ENCODE data around the gene ATP9A.

The ATP9A gene

DNA sequence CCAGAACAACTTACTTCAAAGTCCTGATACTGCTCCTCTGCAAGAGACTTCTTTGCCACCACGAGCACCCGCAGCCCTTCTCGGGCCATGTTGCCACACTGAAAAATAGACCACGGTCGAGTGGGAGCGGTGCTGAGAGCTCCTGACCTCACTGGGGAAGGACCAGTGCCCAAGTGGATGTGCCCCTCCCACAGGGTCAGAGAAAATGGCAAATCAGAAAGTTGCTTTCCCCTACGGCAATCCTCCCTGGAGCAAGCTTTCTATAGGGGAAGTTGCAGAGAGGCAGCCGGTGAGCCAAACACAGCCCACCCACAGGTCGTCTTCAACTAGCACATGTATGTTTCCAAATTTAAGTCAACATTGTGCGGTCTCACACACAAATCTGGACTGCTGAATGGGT, 140.6 kb downstream of the ATP9A start:
- Histone ChIP-seq H3K4me3 (no peak overlapping the region), H3K9me3 (ENCODE audit: low read depth, low read length) (no peaks in the 10 kb centered on the region), H3K27ac (no peak overlapping the region), H3K9ac (ENCODE audit: insufficient read length) (no peak overlapping the region), H3K36me3 (ENCODE audit: insufficient read depth, low read length) (no peaks in the 10 kb centered on the region)
- TF ChIP-seq EZH2 (IDR thresholded peaks at IDR 0.05) (no peak), FOXP2 (optimal IDR thresholded peaks at IDR 0.05; ENCODE audit: control extremely low read depth, extremely low read length, insufficient read depth) (no peak), POLR2AphosphoS5 (IDR thresholded peaks at IDR 0.05; ENCODE audit: borderline replicate concordance, low read depth, low read length) (no peak)
- no peak for DNase-seq (ENCODE audit: low read depth, low spot score)

DNA sequence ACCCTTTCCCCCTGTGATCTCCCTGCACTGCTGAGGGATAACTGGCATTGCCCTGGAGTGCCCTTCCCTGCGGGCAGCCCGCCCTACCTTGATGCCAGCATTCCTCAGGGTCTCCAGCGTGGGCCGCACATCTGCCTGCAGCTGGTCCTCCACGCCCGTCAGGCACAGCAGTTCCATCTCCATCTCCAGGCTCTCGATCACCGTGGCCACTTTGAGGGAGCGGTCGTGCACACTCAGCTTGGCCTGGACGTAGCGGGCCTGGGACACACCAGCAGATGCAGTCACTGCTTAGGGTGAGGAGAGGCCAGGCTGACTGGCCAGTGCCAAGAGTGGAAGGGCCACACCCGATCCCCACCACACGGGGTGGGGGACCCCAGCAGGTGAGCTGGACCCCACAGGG, 143.1 kb downstream of the ATP9A start:
- no peak for DNase-seq (ENCODE audit: low read depth, low spot score)
- Histone ChIP-seq H3K36me3 (ENCODE audit: insufficient read depth, low read length) (no peaks in the 10 kb centered on the region), H3K9ac (ENCODE audit: insufficient read length) (no peak overlapping the region), H3K4me3 (no peak overlapping the region), H3K27ac (no peak overlapping the region), H3K9me3 (ENCODE audit: low read depth, low read length) (no peaks in the 10 kb centered on the region)
- TF ChIP-seq POLR2AphosphoS5 (IDR thresholded peaks at IDR 0.05; ENCODE audit: borderline replicate concordance, low read depth, low read length) (no peak), EZH2 (IDR thresholded peaks at IDR 0.05) (no peak)

GRCh38 chr20:51624157-51624731, 143.9 kb downstream of the ATP9A start:
- DNase-seq (ENCODE audit: low read depth, low spot score) = no peak
- Histone ChIP-seq H3K36me3 (ENCODE audit: insufficient read depth, low read length) (no peaks in the 10 kb centered on the region), H3K9me3 (ENCODE audit: low read depth, low read length) (no peaks in the 10 kb centered on the region), H3K27ac (no peak overlapping the region), H3K9ac (ENCODE audit: insufficient read length) (no peak overlapping the region), H3K4me3 (no peak overlapping the region)
- no peak for TF ChIP-seq EZH2 (IDR thresholded peaks at IDR 0.05)
- TF ChIP-seq POLR2AphosphoS5 (IDR thresholded peaks at IDR 0.05; ENCODE audit: borderline replicate concordance, low read depth, low read length) = no peak
- TF ChIP-seq FOXP2 (optimal IDR thresholded peaks at IDR 0.05; ENCODE audit: control extremely low read depth, extremely low read length, insufficient read depth) = no peak

- H3K27ac ChIP-seq = no peak overlapping the region
- no peaks in the 10 kb centered on the region for H3K36me3 ChIP-seq (ENCODE audit: insufficient read depth, low read length)
- H3K9me3 ChIP-seq (ENCODE audit: low read depth, low read length) = no peaks in the 10 kb centered on the region
- TF ChIP-seq POLR2AphosphoS5 (IDR thresholded peaks at IDR 0.05; ENCODE audit: borderline replicate concordance, low read depth, low read length) (no peak), EZH2 (IDR thresholded peaks at IDR 0.05) (no peak), FOXP2 (optimal IDR thresholded peaks at IDR 0.05; ENCODE audit: control extremely low read depth, extremely low read length, insufficient read depth) (no peak)
- no peak overlapping the region for H3K9ac ChIP-seq (ENCODE audit: insufficient read length)
- DNase-seq (ENCODE audit: low read depth, low spot score) = no peak
- no peak overlapping the region for H3K4me3 ChIP-seq
Measured at GRCh38 chr20:51623255-51623654, 144.9 kb downstream of the ATP9A start.

DNA sequence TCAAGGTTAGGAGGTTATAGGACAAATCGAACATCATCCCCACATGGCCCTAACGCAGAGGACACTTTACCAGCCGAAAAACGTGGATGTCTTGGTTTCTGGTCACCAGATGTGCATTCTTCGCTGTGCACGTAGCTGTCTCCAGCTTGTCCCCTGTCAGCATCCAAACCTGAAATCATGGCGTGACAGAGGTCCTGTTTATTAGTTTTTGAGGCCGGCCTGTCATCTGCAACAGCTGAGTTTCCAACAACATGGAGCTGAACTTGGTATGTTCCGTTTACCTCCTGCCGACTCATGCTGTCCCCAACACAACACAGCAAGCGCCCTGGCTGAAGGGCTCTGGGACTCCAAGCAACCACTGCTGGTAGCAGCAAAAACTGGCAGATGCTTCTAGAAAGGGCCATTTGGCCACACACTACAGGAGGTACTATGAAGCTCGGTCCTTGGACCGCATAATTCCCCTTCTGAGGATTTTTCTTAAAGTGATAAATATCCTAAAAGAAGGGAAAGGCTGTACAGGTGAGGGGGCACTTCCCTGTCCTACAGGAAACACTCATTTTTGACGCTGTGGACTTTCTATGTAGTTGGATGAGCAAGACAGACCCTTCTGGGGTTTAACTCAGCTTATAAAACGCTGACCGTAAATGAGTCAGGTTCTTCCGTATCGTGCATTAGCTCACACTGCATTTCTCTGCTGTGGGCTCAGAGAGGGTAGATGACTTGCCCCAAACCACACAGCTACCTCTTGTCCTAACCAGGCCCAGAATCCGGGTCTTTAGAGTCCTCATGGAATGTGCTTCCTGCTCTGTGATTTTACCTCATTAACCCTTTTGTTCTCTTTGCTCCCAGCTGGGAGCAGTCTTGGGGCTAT, 146.0 kb downstream of the ATP9A start:
- Histone ChIP-seq H3K36me3 (ENCODE audit: insufficient read depth, low read length) (no peaks in the 10 kb centered on the region), H3K4me3 (no peak overlapping the region), H3K27ac (no peak overlapping the region), H3K9ac (ENCODE audit: insufficient read length) (no peak overlapping the region), H3K9me3 (ENCODE audit: low read depth, low read length) (no peaks in the 10 kb centered on the region)
- no peak for TF ChIP-seq EZH2 (IDR thresholded peaks at IDR 0.05)
- no peak for TF ChIP-seq POLR2AphosphoS5 (IDR thresholded peaks at IDR 0.05; ENCODE audit: borderline replicate concordance, low read depth, low read length)
- no peak for DNase-seq (ENCODE audit: low read depth, low spot score)

GRCh38 chr20:51620432-51620831, 147.8 kb downstream of the ATP9A start:
- Histone ChIP-seq H3K4me3 (no peak overlapping the region), H3K9ac (ENCODE audit: insufficient read length) (no peak overlapping the region), H3K36me3 (ENCODE audit: insufficient read depth, low read length) (no peaks in the 10 kb centered on the region), H3K9me3 (ENCODE audit: low read depth, low read length) (no peaks in the 10 kb centered on the region), H3K27ac (no peak overlapping the region)
- DNase-seq (ENCODE audit: low read depth, low spot score) = no peak
- TF ChIP-seq POLR2AphosphoS5 (IDR thresholded peaks at IDR 0.05; ENCODE audit: borderline replicate concordance, low read depth, low read length) (no peak), EZH2 (IDR thresholded peaks at IDR 0.05) (no peak), FOXP2 (optimal IDR thresholded peaks at IDR 0.05; ENCODE audit: control extremely low read depth, extremely low read length, insufficient read depth) (no peak)

DNA sequence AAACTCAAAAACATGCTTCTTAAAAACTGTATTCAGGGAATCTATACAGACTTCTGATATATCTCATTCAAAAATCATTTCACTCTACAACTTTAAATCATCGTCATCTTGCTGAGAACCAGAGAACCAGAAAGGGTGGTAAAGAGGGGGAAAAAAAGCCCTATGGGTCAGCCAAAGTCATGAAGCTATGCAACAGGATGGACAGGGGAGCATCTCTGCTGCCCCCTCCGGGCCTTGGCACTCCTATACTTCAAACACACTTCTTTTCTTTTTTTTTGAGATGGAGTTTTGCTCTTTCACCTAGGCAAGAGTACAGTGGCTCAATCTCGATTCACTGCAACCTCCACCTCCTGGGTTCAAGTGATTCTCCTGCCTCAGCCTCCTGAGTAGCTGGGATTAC, 152.1 kb downstream of the ATP9A start:
- no peaks in the 10 kb centered on the region for H3K36me3 ChIP-seq (ENCODE audit: insufficient read depth, low read length)
- H3K9me3 ChIP-seq (ENCODE audit: low read depth, low read length) = no peaks in the 10 kb centered on the region
- TF ChIP-seq FOXP2 (optimal IDR thresholded peaks at IDR 0.05; ENCODE audit: control extremely low read depth, extremely low read length, insufficient read depth) (no peak), EZH2 (IDR thresholded peaks at IDR 0.05) (no peak), POLR2AphosphoS5 (IDR thresholded peaks at IDR 0.05; ENCODE audit: borderline replicate concordance, low read depth, low read length) (no peak)
- DNase-seq (ENCODE audit: low read depth, low spot score) = no peak
- H3K27ac ChIP-seq = no peak overlapping the region
- no peak overlapping the region for H3K4me3 ChIP-seq
- no peak overlapping the region for H3K9ac ChIP-seq (ENCODE audit: insufficient read length)

- H3K9me3 ChIP-seq (ENCODE audit: low read depth, low read length) = no peaks in the 10 kb centered on the region
- H3K36me3 ChIP-seq (ENCODE audit: insufficient read depth, low read length) = no peaks in the 10 kb centered on the region
- DNase-seq (ENCODE audit: low read depth, low spot score) = no peak
- no peak overlapping the region for H3K9ac ChIP-seq (ENCODE audit: insufficient read length)
- TF ChIP-seq POLR2AphosphoS5 (IDR thresholded peaks at IDR 0.05; ENCODE audit: borderline replicate concordance, low read depth, low read length) (no peak), EZH2 (IDR thresholded peaks at IDR 0.05) (no peak), FOXP2 (optimal IDR thresholded peaks at IDR 0.05; ENCODE audit: control extremely low read depth, extremely low read length, insufficient read depth) (no peak)
- no peak overlapping the region for H3K27ac ChIP-seq
- H3K4me3 ChIP-seq = no peak overlapping the region
Measured at GRCh38 chr20:51614687-51615086, 153.5 kb downstream of the ATP9A start.

Measured in SK-N-MC (cell line).